Muscle of arm (tissue), 12 donors: ENCODE measurements around the gene HERC6. TPM values are rescaled to one million over a fixed set of nuclear protein-coding genes. Genes with fewer than 3 reads are reported as not detected.

ENCODE experiments used
- polyA plus RNA-seq, 12 donors: library from polyadenylated mRNA; unstranded; fragments of 120-200 nt; gene quantifications; one replicate each; pipeline ENCODE4 v1.2.1, GENCODE V29; 2013; ENCODE audit not compliant: insufficient read length in 12 of 12

The HERC6 gene
- polyA plus RNA-seq, 12 donors, result 0.84 to 3.5 (median 1.5) TPM; not detected in 2

Other genes starting within 250 kb of the HERC6 start
- 10 to 100 TPM in 1 of 12 donors, 1 to 10 TPM in 10, not detected in 1; 3.8 to 13.5 (median 5.6) TPM for gene ABCG2, start 220.2 kb upstream of the HERC6 start, polyA plus RNA-seq
- gene PPM1K, start 94.3 kb upstream of the HERC6 start, polyA plus RNA-seq, result 10 to 100 TPM; 13.1 to 64.0 (median 19.1) TPM
- gene HERC5, start 78.3 kb downstream of the HERC6 start, polyA plus RNA-seq, result 1 to 10 TPM in 11 of 12 donors, not detected in 1; 1.6 to 4.7 (median 3.2) TPM
- gene PYURF, start 144.9 kb downstream of the HERC6 start, polyA plus RNA-seq, result 100 to 1,000 TPM in 1 of 12 donors, 10 to 100 TPM in 10, not detected in 1; 52.8 to 113 (median 67.7) TPM
- 10 to 100 TPM in 10 of 12 donors, 1 to 10 TPM in 1, not detected in 1; 5.7 to 24.3 (median 17.3) TPM for gene HERC3, start 213.6 kb downstream of the HERC6 start, polyA plus RNA-seq